ENCODE data around the gene TRIM33.

GRCh38 chr1:114458237-114458777, 52.7 kb downstream of the TRIM33 start:
- TF ChIP-seq CTCF (conservative IDR thresholded peaks at IDR 0.05; ENCODE audit: low read depth in 2 of 2) = no peak
- no peak for TF ChIP-seq POLR2AphosphoS5 (IDR thresholded peaks at IDR 0.05; ENCODE audit: low read depth)

Measured in GM23338 (cell line).